HG03571 (cell line): Measurements from ENCODE around the gene ITPR1.

Source experiments
- ATAC-seq: cut with Tn5 transposase; IDR thresholded peaks from one replicate; pipeline ENCODE4 v1.9.1; 2021; ENCODE audit not compliant: unreplicated experiment

The ITPR1 gene

DNA sequence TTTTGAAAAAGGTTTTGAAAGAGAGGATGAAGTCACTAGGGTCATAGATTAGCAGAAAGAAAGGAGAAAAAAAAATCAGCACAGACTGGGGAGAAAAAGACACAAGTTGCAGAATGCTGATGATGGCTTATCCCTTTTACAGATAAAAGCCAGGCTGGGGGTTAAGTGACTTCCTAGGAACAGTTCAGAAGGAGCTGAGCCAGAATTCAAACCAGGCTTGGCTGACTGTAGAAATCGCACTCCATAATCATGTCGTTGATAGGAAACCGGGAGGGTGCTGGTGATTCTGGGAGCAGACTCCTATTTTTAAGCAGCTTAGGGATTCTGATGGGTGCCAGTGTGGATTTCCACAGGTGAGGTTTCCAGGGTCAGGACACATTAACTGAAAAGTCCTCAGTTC, 326.6 kb downstream of the ITPR1 start:
- no peak for ATAC-seq

DNA sequence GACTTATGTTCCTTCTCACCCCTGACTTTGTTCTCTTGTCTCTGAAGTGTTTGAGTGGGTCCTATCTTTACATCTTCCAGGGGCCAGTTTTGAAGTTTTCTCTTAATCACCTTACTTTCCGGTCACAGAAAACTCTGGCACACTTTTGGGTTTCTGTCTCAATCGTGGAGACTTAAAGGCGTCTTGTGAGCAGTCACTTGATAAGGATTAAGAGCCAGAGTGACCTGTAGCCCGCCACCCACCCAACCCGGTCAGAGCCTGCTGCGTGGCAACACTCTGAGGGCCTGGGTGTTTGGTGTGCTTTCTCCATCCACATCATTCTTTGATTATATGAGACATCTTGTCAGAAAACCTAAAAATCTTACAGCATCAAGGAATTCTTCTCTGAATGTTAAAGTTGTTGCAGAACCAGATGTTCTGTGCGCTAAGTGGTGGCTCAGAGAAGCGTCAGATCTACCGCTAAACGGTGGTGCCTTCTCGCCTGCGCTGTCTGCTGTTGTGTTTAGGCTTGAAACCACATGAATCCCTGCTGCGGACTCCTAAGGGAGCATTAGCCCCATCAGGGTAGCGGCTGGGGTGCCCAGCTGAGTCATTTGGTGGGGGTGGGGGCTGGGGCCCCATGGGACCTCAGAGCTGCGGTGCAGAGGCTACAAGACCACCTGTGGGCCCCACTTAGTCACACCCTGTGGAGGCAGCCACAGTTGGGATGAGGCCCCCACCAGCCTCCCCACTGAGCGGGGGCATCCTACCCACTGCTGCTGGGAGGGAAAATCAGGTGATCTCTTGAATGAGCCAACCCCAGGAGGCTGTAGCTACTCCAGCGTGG, 327.4 kb downstream of the ITPR1 start:
- ATAC-seq, result no peak

DNA sequence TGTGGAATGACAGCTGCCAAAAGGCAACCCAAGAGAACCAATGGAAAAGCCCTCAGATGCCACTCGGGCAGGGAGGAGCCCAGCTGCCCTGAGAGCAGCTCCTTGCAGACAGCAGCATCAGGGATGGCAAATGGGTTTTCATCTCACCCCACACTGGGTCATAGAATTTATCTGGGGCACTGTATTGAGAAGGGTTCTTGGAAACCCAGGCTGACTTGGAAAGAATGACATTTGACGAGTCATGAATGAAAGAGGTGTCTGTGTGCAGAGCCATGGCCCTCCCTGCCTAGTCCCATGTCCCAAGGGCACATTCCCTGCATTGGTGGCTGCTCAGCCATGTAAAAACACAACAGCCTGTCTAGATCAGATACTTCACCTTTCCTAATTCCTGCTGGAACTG, 328.2 kb downstream of the ITPR1 start:
- no peak for ATAC-seq

- ATAC-seq, result no peak
These were observed 328.8 kb downstream of the ITPR1 start for GRCh38 chr3:4821975-4822374.

- ATAC-seq, result no peak
These were observed 329.4 kb downstream of the ITPR1 start for GRCh38 chr3:4822568-4822967.

DNA sequence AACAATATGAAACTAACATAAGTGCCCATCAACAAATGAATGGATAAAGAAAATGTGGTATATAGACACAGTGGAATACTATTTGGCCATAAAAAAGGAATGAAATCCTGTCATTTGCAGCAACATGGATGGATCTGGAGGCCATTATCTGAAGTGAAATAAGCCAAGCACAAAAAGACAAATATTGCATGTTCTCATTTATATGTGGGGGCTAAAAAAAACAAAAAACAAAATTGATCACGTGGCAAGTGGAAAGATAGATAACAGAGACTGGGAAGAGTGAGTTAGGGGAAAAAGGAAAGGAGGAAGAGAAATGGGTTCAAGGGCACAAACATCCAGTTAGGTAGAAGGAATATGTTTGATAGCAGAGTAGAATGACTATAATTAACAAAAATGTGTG, 330.2 kb downstream of the ITPR1 start:
- no peak for ATAC-seq

GRCh38 chr3:4823986-4824925, 331.1 kb downstream of the ITPR1 start:
- ATAC-seq, result no peak

- no peak for ATAC-seq
These were observed 331.8 kb downstream of the ITPR1 start for GRCh38 chr3:4824926-4825325.

- ATAC-seq, result no peak
These were observed 332.5 kb downstream of the ITPR1 start for GRCh38 chr3:4825436-4826236.

DNA sequence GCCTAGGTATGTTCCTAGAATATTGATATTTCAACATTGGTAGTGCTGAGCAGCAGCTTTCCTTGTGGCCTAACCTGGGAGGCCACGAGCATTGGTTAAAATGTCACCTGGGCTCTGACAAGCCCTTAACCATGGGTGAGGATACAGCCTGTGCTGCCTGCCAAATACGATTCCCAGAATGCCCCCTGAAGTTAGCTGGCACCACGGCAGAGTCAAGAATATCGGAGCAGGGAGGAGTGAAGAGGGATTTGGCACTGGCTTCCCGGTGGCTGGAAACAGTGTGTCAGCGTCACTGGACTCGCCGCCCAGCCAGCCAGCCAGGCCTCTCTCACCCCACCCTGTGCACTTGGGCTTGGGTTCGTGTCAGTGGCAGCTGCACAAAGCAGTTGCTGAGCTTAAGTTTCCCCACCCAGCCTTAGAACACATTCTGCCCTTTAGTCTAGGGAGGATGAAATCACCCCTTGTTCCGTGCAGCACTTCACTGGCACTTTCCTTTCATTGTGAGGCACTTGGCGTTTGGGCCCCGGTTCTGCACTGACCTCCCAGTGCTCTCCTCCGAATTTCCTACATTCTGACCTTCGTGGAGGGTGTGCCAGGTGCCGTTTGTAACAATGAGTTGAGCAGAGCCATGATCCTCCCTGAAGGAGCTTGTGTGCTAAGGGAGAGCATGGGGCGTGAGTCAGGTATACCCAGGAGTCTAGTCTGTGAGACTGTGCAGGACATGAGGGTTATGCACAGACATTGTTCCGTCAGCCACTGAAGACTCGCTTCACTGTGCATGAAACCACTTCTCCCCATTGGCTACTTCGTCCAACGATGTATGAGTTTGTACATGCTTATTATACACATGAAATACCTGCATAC, 333.3 kb downstream of the ITPR1 start:
- no peak for ATAC-seq

DNA sequence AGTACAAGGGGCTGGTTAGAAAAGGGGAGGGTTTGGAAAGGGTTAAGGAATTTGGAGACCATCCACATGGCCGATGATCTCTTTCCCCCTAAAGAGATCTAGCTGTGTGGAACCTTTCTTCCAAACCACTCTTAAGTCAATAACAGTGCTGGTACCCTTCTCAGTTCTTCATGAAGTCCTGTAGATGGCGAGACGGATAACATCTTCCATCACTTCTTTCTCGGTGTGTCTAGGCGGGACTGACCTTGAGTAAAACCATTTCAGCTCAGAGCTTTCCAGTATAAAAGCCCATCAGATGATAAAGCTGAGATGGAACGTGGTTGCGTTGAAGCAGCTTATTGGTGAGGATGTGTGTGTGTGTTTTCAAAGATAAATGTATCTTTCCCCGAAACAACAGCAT, 334.6 kb downstream of the ITPR1 start:
- no peak for ATAC-seq

- ATAC-seq, result no peak
These were observed 335.3 kb downstream of the ITPR1 start for GRCh38 chr3:4828279-4829030.

DNA sequence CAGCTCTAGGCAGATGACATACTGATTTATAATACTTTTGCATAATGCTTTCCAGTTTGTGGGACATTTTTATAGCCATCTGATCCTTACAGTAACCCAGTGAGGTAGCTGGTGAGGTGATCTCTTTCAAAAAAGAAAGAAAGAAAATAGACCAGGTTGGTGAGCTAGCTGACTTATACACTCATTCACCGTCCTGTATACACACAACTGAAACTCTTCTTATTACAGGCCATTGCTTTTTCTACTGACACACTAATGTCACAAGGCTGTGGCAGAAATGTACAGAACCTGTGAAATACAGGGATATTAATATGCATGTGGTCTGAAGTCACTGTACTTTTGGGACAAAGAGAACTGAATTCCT, 335.9 kb downstream of the ITPR1 start:
- no peak for ATAC-seq

DNA sequence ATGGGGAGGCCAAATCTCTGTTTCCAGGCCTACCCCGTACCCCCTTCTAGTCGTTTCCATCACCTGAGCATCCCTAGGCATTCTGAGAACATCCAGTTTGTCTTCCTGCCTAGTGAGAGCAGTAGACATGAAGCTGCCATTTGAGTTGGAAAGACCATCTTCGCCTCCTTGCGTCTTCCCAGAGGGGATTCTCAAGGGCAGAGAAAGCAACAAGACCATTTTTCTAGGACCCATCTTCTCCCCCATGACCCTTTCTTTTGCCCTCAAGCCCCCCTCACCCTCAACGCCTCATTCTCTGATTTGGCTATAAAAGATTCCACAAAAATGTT, 337.4 kb downstream of the ITPR1 start:
- ATAC-seq, result no peak

GRCh38 chr3:4831580-4831950, 338.4 kb downstream of the ITPR1 start:
- ATAC-seq, result peak; percentile 1

DNA sequence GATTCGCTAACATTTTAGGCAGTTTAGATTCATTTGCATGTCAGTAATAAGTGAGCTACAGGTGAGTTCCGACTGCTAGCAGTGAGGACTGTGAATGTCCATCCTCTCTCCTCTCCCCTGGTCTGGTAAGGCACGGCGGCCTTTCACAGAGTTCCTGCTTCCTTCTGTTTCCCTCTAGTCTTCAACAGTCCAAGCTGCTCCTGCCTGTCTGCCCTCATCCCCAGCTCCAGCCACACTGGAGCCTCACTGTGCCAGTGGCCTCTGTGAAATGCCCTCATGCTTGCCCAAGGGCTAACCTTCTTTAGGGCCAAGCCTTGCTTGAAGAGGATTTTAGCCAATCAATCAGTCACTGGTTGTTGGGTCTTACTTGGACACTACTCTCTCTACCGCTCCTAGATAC, 340.3 kb downstream of the ITPR1 start:
- no peak for ATAC-seq

DNA sequence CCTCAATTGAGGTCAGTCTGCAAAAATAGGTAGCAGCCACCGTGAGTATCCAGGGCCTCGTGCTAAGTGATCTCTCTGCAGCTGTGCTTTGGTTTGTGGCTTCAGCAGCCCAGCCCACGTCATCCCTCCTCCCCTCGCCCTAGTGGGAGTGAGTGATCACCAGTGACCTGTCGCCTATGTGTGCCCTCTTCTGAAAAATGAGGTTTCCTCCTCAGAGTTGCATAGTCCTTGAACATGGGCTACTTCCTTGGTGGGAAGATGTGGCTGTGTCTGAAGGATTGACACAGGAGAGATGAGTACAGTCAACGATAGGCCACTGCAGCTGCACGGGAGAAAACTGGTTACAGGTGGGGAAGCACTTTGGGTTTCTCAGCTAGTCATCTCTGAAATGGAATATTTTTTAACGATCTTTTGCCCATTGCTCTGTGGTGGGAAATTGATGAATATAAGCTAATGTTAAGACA, 341.3 kb downstream of the ITPR1 start:
- ATAC-seq, result peak; percentile 50

DNA sequence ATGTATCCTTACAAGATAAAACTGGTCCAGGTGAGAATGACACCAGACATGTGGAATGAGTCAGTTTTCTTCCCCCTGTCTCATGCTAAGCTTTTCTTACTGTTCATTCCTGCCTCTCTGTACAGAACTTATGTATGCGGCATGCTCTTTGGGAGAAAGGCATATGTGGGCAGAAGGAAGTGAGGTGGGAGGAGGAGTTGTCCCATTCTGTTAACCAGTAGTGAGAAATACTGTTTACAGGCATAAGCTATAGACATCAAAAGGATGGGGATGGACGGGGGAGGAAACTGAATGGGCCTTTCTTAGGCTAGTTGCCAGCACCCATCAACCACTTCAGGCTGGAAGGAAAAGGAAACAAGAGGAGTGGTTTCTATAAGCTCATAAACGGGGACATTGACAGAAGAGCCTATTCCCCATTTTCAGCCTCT, 342.5 kb downstream of the ITPR1 start:
- ATAC-seq, result no peak

- no peak for ATAC-seq
These were observed 343.4 kb downstream of the ITPR1 start for GRCh38 chr3:4836516-4836915.
